Measurements from ENCODE around the gene TNFSF13.
A peak's percentile ranks its signal among the peaks of the same experiment; 100 is the strongest.

The TNFSF13 gene

DNA sequence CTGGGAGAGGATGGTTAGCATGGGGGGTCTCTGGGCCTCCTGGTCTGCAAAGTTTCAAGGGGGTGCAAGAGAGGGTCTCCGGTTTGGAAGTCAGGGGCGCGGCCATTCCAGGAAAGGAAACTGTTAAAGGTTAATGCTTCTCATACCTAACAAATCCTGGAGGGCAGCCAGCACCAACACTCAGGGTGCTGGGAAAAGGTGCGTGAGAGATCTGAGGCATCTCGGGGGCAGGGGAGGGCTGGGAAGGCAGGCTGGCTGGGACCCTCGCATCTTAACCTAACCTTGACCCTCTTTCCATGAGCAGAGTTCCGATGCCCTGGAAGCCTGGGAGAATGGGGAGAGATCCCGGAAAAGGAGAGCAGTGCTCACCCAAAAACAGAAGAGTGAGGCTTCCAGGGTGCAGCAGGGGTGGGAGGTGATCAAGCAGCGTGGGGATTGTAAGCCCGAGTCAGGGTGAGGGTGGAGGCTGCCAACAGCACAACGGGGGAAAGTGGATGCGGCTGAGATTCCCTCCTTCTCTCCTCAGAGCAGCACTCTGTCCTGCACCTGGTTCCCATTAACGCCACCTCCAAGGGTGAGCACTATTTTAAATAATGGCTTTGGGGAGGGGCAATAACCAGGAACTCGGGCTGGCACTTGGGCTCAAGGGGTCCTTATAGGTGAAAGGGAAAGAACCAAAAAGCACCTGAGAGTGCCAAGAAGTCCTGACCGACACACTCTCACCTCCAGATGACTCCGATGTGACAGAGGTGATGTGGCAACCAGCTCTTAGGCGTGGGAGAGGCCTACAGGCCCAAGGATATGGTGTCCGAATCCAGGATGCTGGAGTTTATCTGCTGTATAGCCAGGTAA, 996 bp downstream of the TNFSF13 start:
- H3K36me3 ChIP-seq: peaks cover 22% of the 10 kb centered on the region
- no peak overlapping the region for H3K4me3 ChIP-seq (ENCODE audit: low read depth, low read length)
- no peak for DNase-seq
- TF ChIP-seq, protein P1, sequence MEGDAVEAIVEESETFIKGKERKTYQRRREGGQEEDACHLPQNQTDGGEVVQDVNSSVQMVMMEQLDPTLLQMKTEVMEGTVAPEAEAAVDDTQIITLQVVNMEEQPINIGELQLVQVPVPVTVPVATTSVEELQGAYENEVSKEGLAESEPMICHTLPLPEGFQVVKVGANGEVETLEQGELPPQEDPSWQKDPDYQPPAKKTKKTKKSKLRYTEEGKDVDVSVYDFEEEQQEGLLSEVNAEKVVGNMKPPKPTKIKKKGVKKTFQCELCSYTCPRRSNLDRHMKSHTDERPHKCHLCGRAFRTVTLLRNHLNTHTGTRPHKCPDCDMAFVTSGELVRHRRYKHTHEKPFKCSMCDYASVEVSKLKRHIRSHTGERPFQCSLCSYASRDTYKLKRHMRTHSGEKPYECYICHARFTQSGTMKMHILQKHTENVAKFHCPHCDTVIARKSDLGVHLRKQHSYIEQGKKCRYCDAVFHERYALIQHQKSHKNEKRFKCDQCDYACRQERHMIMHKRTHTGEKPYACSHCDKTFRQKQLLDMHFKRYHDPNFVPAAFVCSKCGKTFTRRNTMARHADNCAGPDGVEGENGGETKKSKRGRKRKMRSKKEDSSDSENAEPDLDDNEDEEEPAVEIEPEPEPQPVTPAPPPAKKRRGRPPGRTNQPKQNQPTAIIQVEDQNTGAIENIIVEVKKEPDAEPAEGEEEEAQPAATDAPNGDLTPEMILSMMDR (IDR thresholded peaks at IDR 0.05; ENCODE audit: low read depth, low read length): no peak
- no peaks in the 10 kb centered on the region for H3K9me3 ChIP-seq (ENCODE audit: severe bottlenecking)
- no peak overlapping the region for H3K27ac ChIP-seq
- no peaks in the 10 kb centered on the region for H3K27me3 ChIP-seq (ENCODE audit: insufficient read depth, low read depth, severe bottlenecking)

GRCh38 chr17:7560172-7561027, 1.9 kb downstream of the TNFSF13 start:
- peak overlapping the region; percentile 48 for H3K27ac ChIP-seq
- peaks cover 31% of the 10 kb centered on the region for H3K36me3 ChIP-seq
- TF ChIP-seq, protein P1 (IDR thresholded peaks at IDR 0.05; ENCODE audit: low read depth, low read length): peak; percentile 76

DNA sequence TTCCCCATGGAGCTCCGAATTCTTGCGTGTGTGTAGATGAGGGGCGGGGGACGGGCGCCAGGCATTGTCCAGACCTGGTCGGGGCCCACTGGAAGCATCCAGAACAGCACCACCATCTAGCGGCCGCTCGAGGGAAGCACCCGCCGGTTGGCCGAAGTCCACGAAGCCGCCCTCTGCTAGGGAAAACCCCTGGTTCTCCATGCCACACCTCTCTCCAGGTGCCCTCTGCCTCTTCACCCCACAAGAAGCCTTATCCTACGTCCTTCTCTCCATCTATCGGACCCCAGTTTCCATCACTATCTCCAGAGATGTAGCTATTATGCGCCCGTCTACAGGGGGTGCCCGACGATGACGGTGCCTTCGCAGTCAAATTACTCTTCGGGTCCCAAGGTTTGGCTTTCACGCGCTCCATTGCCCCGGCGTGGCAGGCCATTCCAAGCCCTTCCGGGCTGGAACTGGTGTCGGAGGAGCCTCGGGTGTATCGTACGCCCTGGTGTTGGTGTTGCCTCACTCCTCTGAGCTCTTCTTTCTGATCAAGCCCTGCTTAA, 2.6 kb downstream of the TNFSF13 start:
- Histone ChIP-seq H3K36me3 (peaks cover 38% of the 10 kb centered on the region), H3K27ac (peak overlapping the region; percentile 95), H3K27me3 (ENCODE audit: insufficient read depth, low read depth, severe bottlenecking) (no peaks in the 10 kb centered on the region), H3K9me3 (ENCODE audit: severe bottlenecking) (no peaks in the 10 kb centered on the region), H3K4me3 (ENCODE audit: low read depth, low read length) (peak overlapping the region; percentile 65)
- DNase-seq: peak; percentile 92
- TF ChIP-seq, protein P1 (IDR thresholded peaks at IDR 0.05; ENCODE audit: low read depth, low read length): peak; percentile 93

More at GRCh38 chr17:7560172-7561027, 1.9 kb downstream of the TNFSF13 start:
- Histone ChIP-seq H3K9me3 (ENCODE audit: severe bottlenecking) (no peaks in the 10 kb centered on the region), H3K4me3 (ENCODE audit: low read depth, low read length) (peak overlapping the region; percentile 65), H3K27me3 (ENCODE audit: insufficient read depth, low read depth, severe bottlenecking) (no peaks in the 10 kb centered on the region)
- peak; percentile 82 for DNase-seq

DNA sequence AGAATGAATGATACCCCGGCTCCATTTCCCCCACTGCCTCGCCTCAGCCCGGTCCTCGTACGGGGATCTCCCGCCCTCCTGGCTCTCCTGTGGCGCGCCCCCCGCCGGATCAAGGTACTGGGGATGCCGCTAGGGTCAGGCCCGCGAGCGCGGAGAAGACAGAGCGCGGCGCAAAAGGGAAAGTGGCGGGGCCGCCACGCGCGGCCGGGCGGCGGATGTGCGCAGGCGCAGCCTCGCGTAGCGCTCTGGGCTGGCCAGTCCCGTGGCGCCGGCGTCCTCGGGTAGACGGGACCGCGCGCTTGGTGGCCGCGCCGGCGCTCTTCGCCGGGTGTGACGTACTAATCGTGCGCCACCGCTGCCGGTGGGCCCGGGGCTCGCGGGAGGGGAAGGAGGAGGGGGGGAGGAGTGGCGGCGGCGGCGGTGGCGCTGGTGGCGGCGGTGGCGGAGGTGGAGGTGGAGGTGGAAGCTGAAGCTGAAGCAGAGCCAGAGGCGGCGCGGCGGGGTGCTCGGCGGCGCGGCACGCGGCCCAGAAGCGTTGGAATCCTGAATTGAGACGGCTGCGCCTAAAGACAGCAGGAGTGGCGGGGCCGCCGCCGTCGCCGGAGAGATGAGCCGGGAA, 3.1 kb downstream of the TNFSF13 start, which contains the start of gene SENP3:
TSS of gene SENP3 (plus strand) at position 331 of the 619 bp plus-strand sequence. CDS start 1,158 bp downstream, outside the sequence.
- peak within 1 kb of the TSS; percentile 65 for H3K4me3 ChIP-seq (ENCODE audit: low read depth, low read length)
- peak; percentile 88 for DNase-seq
- H3K36me3 ChIP-seq: peaks cover 39% of the 10 kb centered on the region
- H3K27me3 ChIP-seq (ENCODE audit: insufficient read depth, low read depth, severe bottlenecking): no peaks in the 10 kb centered on the region
- TF ChIP-seq, protein P1 (IDR thresholded peaks at IDR 0.05; ENCODE audit: low read depth, low read length): no peak
- no peaks in the 10 kb centered on the region for H3K9me3 ChIP-seq (ENCODE audit: severe bottlenecking)
- H3K27ac ChIP-seq: peak within 1 kb of the TSS; percentile 95

GRCh38 chr17:7562208-7562605, 3.7 kb downstream of the TNFSF13 start:
- peak overlapping the region; percentile 95 for H3K27ac ChIP-seq
- H3K9me3 ChIP-seq (ENCODE audit: severe bottlenecking): no peaks in the 10 kb centered on the region
- peaks cover 44% of the 10 kb centered on the region for H3K36me3 ChIP-seq
- TF ChIP-seq, protein P1 (IDR thresholded peaks at IDR 0.05; ENCODE audit: low read depth, low read length): no peak
- no peak for DNase-seq
- H3K27me3 ChIP-seq (ENCODE audit: insufficient read depth, low read depth, severe bottlenecking): no peaks in the 10 kb centered on the region
- H3K4me3 ChIP-seq (ENCODE audit: low read depth, low read length): peak overlapping the region; percentile 65
